Myometrial cell (primary cell): ENCODE results near the gene OPN3. TPM values are rescaled to one million over a fixed set of nuclear protein-coding genes. Genes with fewer than 3 reads are reported as not detected.

Experiments
- total RNA-seq: library from RNA; depleted of rRNA; stranded (reverse); fragments of >200 nt; gene quantifications from 2 replicates; pipeline ENCODE4 v1.2.3, GENCODE V29; 2015

The OPN3 gene
- 20.2 and 23.2 TPM in 2 replicates for total RNA-seq

GRCh38 chr1:241640149-241640866 lies at the start of gene OPN3, which contains the start of gene CHML:
Gene OPN3 (minus strand): TSS chr1:241640369. CDS start chr1:241640254, 115 bp downstream.
Gene CHML (minus strand): TSS chr1:241640369. CDS start chr1:241635766, 4,603 bp downstream.

GRCh38 chr1:241652012-241652411 lies 11.8 kb upstream of the OPN3 start, which contains the start of gene WDR64:
Gene WDR64 (plus strand): TSS chr1:241652281. CDS start chr1:241652485, 204 bp downstream.

Other genes with a start within 250 kb of the OPN3 start
- gene FH, start 120.6 kb downstream of the OPN3 start, total RNA-seq: 119 and 129 TPM in 2 replicates
- not detected in 2 replicates for gene KMO, start 108.0 kb downstream of the OPN3 start, total RNA-seq
- gene CHML, start within 50 bp of the OPN3 start, total RNA-seq: 5.8 and 7.6 TPM in 2 replicates
- not detected in 2 replicates for gene WDR64, start 11.9 kb upstream of the OPN3 start, total RNA-seq
- gene EXO1, start 207.8 kb upstream of the OPN3 start, total RNA-seq: 4.0 and 5.7 TPM in 2 replicates